GM21786 (cell line): ENCODE results near the gene TRMT61A.

Experiments used
- ATAC-seq: cut with Tn5 transposase; IDR thresholded peaks from one replicate; pipeline ENCODE4 v1.9.1; 2021; ENCODE audit not compliant: unreplicated experiment

TRMT61A gene

GRCh38 chr14:103545915-103546651 lies 17.1 kb downstream of the TRMT61A start:
- ATAC-seq, result no peak

- ATAC-seq, result no peak
Measured at GRCh38 chr14:103546652-103547454, 17.9 kb downstream of the TRMT61A start.

GRCh38 chr14:103547455-103547940 lies 18.5 kb downstream of the TRMT61A start:
- no peak for ATAC-seq

GRCh38 chr14:103547941-103548462 lies 19.0 kb downstream of the TRMT61A start:
- ATAC-seq, result no peak

GRCh38 chr14:103548463-103549351 lies 19.7 kb downstream of the TRMT61A start:
- no peak for ATAC-seq

- no peak for ATAC-seq
Measured at GRCh38 chr14:103549361-103550311, 20.6 kb downstream of the TRMT61A start.

- ATAC-seq, result no peak
Measured at GRCh38 chr14:103550451-103551337, 21.7 kb downstream of the TRMT61A start.

GRCh38 chr14:103551338-103551762 lies 22.4 kb downstream of the TRMT61A start:
- ATAC-seq, result no peak

GRCh38 chr14:103552011-103552845 lies 23.2 kb downstream of the TRMT61A start:
- ATAC-seq, result no peak

- no peak for ATAC-seq
Measured at GRCh38 chr14:103552846-103553210, 23.8 kb downstream of the TRMT61A start.

- ATAC-seq, result no peak
Measured at GRCh38 chr14:103555559-103556337, 26.8 kb downstream of the TRMT61A start.

GRCh38 chr14:103556946-103557758 lies 28.2 kb downstream of the TRMT61A start:
- no peak for ATAC-seq

GRCh38 chr14:103558071-103558882 lies 29.3 kb downstream of the TRMT61A start:
- ATAC-seq, result no peak

GRCh38 chr14:103559766-103560165 lies 30.8 kb downstream of the TRMT61A start:
- no peak for ATAC-seq

- no peak for ATAC-seq
Measured at GRCh38 chr14:103560691-103561090, 31.7 kb downstream of the TRMT61A start.
